ENCODE measurements around the gene POU6F2.
"Not testable (repeated sequence)": the region's sequence is repeated elsewhere in the genome, so short reads cannot be mapped to it uniquely, and the experiment has no call there.

POU6F2 gene

DNA sequence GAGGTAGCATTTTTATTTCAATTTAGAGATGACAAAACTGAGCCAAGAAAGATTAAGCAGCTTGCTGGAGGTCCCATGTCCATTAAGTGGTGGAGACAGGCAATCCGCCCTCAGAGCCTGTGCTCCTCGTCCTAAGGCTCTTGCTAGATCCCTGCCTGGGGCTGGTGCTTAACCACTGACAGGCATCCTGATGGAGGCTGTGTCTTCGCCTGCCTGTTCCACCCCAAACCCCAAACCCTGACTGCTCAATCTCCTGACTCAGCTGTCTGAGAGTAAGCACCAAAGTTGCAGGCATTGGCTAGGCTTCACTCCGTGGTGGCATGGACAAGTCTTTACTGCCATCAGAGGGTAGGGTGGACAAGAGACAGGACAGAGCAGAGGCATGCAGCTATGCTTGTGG, 209.4 kb downstream of the POU6F2 start:
- DNase-seq (ENCODE audit: low read depth in 1 of 2, low spot score in 1 of 2), result no peak
- Histone ChIP-seq H3K4me3 (replicated peaks; ENCODE audit: insufficient read depth, low read length) (no peak overlapping the region), H3K27ac (replicated peaks) (no peak overlapping the region), H3K27me3 (ENCODE audit: insufficient read depth, poor library complexity, severe bottlenecking) (peaks cover 2% of the 10 kb centered on the region)
- TF ChIP-seq, protein P1, sequence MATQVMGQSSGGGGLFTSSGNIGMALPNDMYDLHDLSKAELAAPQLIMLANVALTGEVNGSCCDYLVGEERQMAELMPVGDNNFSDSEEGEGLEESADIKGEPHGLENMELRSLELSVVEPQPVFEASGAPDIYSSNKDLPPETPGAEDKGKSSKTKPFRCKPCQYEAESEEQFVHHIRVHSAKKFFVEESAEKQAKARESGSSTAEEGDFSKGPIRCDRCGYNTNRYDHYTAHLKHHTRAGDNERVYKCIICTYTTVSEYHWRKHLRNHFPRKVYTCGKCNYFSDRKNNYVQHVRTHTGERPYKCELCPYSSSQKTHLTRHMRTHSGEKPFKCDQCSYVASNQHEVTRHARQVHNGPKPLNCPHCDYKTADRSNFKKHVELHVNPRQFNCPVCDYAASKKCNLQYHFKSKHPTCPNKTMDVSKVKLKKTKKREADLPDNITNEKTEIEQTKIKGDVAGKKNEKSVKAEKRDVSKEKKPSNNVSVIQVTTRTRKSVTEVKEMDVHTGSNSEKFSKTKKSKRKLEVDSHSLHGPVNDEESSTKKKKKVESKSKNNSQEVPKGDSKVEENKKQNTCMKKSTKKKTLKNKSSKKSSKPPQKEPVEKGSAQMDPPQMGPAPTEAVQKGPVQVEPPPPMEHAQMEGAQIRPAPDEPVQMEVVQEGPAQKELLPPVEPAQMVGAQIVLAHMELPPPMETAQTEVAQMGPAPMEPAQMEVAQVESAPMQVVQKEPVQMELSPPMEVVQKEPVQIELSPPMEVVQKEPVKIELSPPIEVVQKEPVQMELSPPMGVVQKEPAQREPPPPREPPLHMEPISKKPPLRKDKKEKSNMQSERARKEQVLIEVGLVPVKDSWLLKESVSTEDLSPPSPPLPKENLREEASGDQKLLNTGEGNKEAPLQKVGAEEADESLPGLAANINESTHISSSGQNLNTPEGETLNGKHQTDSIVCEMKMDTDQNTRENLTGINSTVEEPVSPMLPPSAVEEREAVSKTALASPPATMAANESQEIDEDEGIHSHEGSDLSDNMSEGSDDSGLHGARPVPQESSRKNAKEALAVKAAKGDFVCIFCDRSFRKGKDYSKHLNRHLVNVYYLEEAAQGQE (IDR thresholded peaks at IDR 0.05; ENCODE audit: insufficient replicate concordance, low read depth), result no peak
- TF ChIP-seq GABPA (IDR thresholded peaks at IDR 0.05; ENCODE audit: low read depth) (no peak), POLR2AphosphoS5 (IDR thresholded peaks at IDR 0.05; ENCODE audit: low read depth) (no peak), SPI1 (IDR thresholded peaks at IDR 0.05; ENCODE audit: borderline replicate concordance, low read depth) (no peak)
- TF ChIP-seq, protein P2, sequence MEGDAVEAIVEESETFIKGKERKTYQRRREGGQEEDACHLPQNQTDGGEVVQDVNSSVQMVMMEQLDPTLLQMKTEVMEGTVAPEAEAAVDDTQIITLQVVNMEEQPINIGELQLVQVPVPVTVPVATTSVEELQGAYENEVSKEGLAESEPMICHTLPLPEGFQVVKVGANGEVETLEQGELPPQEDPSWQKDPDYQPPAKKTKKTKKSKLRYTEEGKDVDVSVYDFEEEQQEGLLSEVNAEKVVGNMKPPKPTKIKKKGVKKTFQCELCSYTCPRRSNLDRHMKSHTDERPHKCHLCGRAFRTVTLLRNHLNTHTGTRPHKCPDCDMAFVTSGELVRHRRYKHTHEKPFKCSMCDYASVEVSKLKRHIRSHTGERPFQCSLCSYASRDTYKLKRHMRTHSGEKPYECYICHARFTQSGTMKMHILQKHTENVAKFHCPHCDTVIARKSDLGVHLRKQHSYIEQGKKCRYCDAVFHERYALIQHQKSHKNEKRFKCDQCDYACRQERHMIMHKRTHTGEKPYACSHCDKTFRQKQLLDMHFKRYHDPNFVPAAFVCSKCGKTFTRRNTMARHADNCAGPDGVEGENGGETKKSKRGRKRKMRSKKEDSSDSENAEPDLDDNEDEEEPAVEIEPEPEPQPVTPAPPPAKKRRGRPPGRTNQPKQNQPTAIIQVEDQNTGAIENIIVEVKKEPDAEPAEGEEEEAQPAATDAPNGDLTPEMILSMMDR (IDR thresholded peaks at IDR 0.05; ENCODE audit: insufficient read depth, low read length), result no peak

DNA sequence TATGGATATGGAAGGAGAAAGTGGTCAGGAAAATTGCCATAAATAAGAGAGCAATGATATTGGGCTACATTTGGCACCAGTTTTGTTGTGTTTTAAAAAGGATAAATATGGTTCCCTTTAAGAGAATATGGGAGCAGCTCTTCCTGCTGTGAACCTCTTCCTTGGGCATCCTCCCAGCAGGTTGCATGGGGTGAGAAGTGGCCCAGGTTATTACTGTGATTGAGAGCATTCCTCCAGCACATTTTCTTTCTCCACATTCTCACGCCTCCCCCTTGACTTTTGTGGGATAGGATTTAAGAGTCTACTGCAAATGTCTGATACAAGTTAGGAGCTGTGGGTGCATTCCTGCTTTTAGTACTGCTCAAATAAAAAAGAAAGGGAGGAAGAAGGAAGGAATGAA, 214.8 kb downstream of the POU6F2 start:
- Histone ChIP-seq H3K4me3 (replicated peaks; ENCODE audit: insufficient read depth, low read length) (no peak overlapping the region), H3K27me3 (ENCODE audit: insufficient read depth, poor library complexity, severe bottlenecking) (peaks cover 2% of the 10 kb centered on the region), H3K27ac (replicated peaks) (no peak overlapping the region)
- DNase-seq (ENCODE audit: low read depth in 1 of 2, low spot score in 1 of 2), result no peak
- TF ChIP-seq, protein P1 (IDR thresholded peaks at IDR 0.05; ENCODE audit: insufficient replicate concordance, low read depth), result no peak
- TF ChIP-seq SPI1 (IDR thresholded peaks at IDR 0.05; ENCODE audit: borderline replicate concordance, low read depth) (no peak), POLR2AphosphoS5 (IDR thresholded peaks at IDR 0.05; ENCODE audit: low read depth) (no peak), GABPA (IDR thresholded peaks at IDR 0.05; ENCODE audit: low read depth) (no peak)
- TF ChIP-seq, protein P2 (IDR thresholded peaks at IDR 0.05; ENCODE audit: insufficient read depth, low read length), result no peak

- H3K4me3 ChIP-seq (replicated peaks; ENCODE audit: insufficient read depth, low read length); DNase-seq (ENCODE audit: low read depth in 1 of 2, low spot score in 1 of 2); H3K27ac ChIP-seq (replicated peaks); H3K27me3 ChIP-seq (ENCODE audit: insufficient read depth, poor library complexity, severe bottlenecking): not testable (repeated sequence)
These were observed 216.7 kb downstream of the POU6F2 start for GRCh38 chr7:39194388-39194787.

GRCh38 chr7:39195967-39196366, 218.3 kb downstream of the POU6F2 start:
- H3K27ac ChIP-seq (replicated peaks), result no peak overlapping the region
- no peak overlapping the region for H3K4me3 ChIP-seq (replicated peaks; ENCODE audit: insufficient read depth, low read length)
- peaks cover 2% of the 10 kb centered on the region for H3K27me3 ChIP-seq (ENCODE audit: insufficient read depth, poor library complexity, severe bottlenecking)
- TF ChIP-seq, protein P1 (IDR thresholded peaks at IDR 0.05; ENCODE audit: insufficient replicate concordance, low read depth), result no peak
- no peak for TF ChIP-seq POLR2AphosphoS5 (IDR thresholded peaks at IDR 0.05; ENCODE audit: low read depth)
- TF ChIP-seq SPI1 (IDR thresholded peaks at IDR 0.05; ENCODE audit: borderline replicate concordance, low read depth), result no peak
- no peak for TF ChIP-seq GABPA (IDR thresholded peaks at IDR 0.05; ENCODE audit: low read depth)
- TF ChIP-seq, protein P2 (IDR thresholded peaks at IDR 0.05; ENCODE audit: insufficient read depth, low read length), result no peak
- no peak for DNase-seq (ENCODE audit: low read depth in 1 of 2, low spot score in 1 of 2)

Measured in HL-60 (cell line).